ENCODE data around the gene TREX2. TPM values are rescaled to one million over a fixed set of nuclear protein-coding genes. Genes with fewer than 3 reads are reported as not detected.
A peak's percentile ranks its signal among the peaks of the same experiment; 100 is the strongest.

Gene TREX2
- total RNA-seq, 1 donor from 2014 or later = not detected

DNA sequence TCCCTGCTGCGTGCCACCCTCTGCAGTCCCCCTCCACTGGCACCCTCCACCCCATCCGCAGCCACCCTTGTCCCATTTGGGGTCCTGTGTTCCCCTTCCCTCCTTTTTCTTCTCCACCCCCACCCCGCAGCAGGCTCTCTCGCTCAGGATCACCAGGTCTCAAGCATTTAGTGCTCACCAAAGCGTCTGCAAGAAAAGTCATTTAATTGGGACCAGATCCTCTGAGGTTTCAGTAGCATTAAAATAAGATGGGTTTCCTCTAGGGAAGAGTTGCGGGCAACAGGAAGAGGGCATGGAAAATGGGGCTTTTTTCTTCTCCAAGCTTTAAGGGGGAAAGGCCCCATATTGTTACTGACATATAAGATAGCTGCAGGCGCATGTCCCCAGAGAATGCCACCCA lies 29.4 kb upstream of the TREX2 start:
- intact Hi-C loops (cut with micrococcal nuclease) = no loop called here
- H3K9me3 ChIP-seq (replicated peaks) = no peaks in the 10 kb centered on the region
- DNase-seq = no peak

DNA sequence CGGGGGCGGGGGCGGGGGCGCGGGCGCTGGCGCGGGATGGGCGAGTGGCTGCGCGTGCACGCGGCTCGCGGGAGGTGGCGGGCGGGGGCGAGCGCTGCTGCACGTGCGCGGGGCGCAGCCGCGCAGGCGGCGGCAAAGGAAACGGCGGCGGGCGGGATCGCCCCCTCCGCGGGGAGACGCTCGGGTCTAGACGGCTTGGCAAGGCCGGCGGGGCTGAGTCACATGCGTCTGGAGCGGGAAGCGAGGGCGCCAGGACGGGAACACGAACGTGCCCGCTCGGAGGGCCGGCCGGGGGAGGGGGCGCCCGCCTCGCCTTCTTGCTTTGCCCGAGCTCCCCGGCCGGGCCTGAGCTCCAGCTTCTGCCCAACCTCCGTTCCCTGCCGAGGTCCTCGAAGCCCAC lies 28.9 kb upstream of the TREX2 start:
- H3K27ac ChIP-seq (replicated peaks) = peak overlapping the region; percentile 76
- DNase-seq = peak; percentile 71
- H3K4me1 ChIP-seq = peaks cover 33% of the 10 kb centered on the region
- H3K9me3 ChIP-seq (replicated peaks) = no peaks in the 10 kb centered on the region
- no peaks in the 10 kb centered on the region for H3K27me3 ChIP-seq (ENCODE audit: low read depth)
- TF ChIP-seq, protein P1, sequence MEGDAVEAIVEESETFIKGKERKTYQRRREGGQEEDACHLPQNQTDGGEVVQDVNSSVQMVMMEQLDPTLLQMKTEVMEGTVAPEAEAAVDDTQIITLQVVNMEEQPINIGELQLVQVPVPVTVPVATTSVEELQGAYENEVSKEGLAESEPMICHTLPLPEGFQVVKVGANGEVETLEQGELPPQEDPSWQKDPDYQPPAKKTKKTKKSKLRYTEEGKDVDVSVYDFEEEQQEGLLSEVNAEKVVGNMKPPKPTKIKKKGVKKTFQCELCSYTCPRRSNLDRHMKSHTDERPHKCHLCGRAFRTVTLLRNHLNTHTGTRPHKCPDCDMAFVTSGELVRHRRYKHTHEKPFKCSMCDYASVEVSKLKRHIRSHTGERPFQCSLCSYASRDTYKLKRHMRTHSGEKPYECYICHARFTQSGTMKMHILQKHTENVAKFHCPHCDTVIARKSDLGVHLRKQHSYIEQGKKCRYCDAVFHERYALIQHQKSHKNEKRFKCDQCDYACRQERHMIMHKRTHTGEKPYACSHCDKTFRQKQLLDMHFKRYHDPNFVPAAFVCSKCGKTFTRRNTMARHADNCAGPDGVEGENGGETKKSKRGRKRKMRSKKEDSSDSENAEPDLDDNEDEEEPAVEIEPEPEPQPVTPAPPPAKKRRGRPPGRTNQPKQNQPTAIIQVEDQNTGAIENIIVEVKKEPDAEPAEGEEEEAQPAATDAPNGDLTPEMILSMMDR (IDR thresholded peaks at IDR 0.05; ENCODE audit: borderline replicate concordance) = no peak
- peak overlapping the region; percentile 49 for H3K4me3 ChIP-seq
- intact Hi-C loops (cut with micrococcal nuclease) = no loop called here
- H3K36me3 ChIP-seq = no peaks in the 10 kb centered on the region

More for the DNA sequence above, 29.4 kb upstream of the TREX2 start:
- TF ChIP-seq, protein P1 (IDR thresholded peaks at IDR 0.05; ENCODE audit: borderline replicate concordance) = no peak
- peak overlapping the region; percentile 76 for H3K27ac ChIP-seq (replicated peaks)
- peak overlapping the region; percentile 49 for H3K4me3 ChIP-seq
- no peaks in the 10 kb centered on the region for H3K27me3 ChIP-seq (ENCODE audit: low read depth)
- no peaks in the 10 kb centered on the region for H3K36me3 ChIP-seq
- peaks cover 28% of the 10 kb centered on the region for H3K4me1 ChIP-seq

DNA sequence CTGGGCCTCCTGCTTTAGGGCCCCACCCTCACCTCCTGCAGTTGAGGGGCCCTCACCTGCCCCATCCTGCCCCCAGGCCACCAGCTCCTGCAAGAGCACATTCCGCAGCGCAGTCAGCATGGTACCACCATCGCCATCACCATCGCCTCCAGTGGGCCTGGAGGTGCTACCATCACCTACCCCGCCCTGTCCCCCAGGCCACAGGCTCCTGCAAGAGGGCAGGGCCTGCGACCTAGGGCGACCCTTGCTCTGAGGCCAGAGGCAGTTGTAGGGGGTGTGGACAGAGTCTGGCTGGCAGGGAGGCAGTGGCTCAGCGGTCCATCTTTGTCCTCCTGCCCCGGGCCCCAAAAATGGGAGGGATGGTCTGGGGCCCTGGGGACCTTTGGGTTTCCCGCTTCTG lies 28.4 kb upstream of the TREX2 start:
- H3K4me1 ChIP-seq = peaks cover 37% of the 10 kb centered on the region
- H3K27ac ChIP-seq (replicated peaks) = peak overlapping the region; percentile 23
- no peaks in the 10 kb centered on the region for H3K36me3 ChIP-seq
- DNase-seq = no peak
- TF ChIP-seq, protein P1 (IDR thresholded peaks at IDR 0.05; ENCODE audit: borderline replicate concordance) = no peak
- intact Hi-C loops (cut with micrococcal nuclease) = no loop called here
- H3K4me3 ChIP-seq = peak overlapping the region; percentile 49
- H3K9me3 ChIP-seq (replicated peaks) = no peaks in the 10 kb centered on the region
- no peaks in the 10 kb centered on the region for H3K27me3 ChIP-seq (ENCODE audit: low read depth)

DNA sequence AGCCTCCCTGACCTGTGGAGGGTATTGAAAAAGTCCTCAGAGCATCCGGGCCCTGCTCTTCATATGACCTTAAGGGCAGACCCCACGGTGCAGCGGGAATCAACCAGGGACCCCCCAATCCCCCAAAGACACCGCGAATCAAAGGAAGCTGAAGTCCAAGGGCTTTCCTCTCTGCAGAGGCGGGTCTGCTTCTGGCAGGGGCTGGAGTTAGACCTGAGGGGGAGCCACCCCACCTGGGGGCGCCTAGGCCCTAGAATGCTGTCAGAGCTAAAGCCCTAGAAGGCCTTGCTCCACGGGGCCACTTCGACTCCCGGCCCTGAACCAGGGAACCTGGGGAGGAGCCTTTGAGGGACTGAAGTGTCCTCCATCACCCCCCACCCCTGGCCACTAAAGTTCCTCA lies 27.3 kb upstream of the TREX2 start:
- TF ChIP-seq, protein P1 (IDR thresholded peaks at IDR 0.05; ENCODE audit: borderline replicate concordance) = no peak
- H3K4me3 ChIP-seq = no peak overlapping the region
- intact Hi-C loops (cut with micrococcal nuclease) = no loop called here
- no peaks in the 10 kb centered on the region for H3K9me3 ChIP-seq (replicated peaks)
- DNase-seq = no peak
- no peak overlapping the region for H3K27ac ChIP-seq (replicated peaks)
- peaks cover 43% of the 10 kb centered on the region for H3K4me1 ChIP-seq
- H3K27me3 ChIP-seq (ENCODE audit: low read depth) = no peaks in the 10 kb centered on the region
- no peaks in the 10 kb centered on the region for H3K36me3 ChIP-seq

DNA sequence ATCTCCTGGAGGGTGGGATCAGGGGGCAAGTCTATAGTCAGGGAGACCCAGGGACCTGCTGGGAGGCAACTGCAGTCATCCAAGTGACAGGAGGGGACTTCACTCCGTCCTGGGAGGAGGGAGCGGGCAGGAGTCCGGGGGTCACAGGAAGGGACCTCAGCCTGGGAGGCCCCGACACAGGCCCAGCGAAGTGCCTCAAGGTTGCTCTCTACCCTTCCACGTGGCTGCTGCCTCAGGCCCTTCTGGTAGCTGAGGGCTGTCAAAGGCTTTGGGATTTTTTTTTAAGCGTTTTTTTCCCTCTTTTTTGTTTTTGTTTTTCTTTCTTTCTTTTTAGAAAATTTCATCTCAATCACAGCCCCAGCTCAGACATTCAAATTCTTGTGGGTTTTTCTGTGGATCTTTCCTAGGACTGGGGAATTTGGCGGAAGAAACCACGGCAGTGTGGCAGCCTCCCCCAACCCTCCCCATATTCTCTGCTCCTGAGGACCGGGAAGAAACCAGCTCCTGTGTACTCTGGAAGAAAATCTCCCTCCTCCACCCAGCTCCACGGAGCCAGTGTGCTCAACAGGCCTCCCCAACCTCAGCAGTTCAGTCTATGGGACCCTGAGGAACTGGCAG lies 25.9 kb upstream of the TREX2 start:
- TF ChIP-seq, protein P1 (IDR thresholded peaks at IDR 0.05; ENCODE audit: borderline replicate concordance) = no peak

More for the DNA sequence above, 25.9 kb upstream of the TREX2 start:
- intact Hi-C loops (cut with micrococcal nuclease) = no loop called here
- Histone ChIP-seq H3K9me3 (replicated peaks) (no peaks in the 10 kb centered on the region), H3K4me1 (peaks cover 36% of the 10 kb centered on the region), H3K4me3 (no peak overlapping the region), H3K27ac (replicated peaks) (peak overlapping the region; percentile 73), H3K27me3 (ENCODE audit: low read depth) (no peaks in the 10 kb centered on the region), H3K36me3 (no peaks in the 10 kb centered on the region)
- no peak for DNase-seq
